Neural cell (in vitro differentiated cells): Measurements from ENCODE around the gene RPL37.
A peak's percentile ranks its signal among the peaks of the same experiment; 100 is the strongest.

Experiments used
- CTCF ChIP-seq: fragments of 450-650 bp; IDR thresholded peaks from 2 replicates; pipeline ENCODE4 v1.5.1; 2014; ENCODE audit warnings: antibody characterized with exemption, mild to moderate bottlenecking, moderate library complexity; ENCODE audit not compliant: poor library complexity, severe bottlenecking
- MXI1 ChIP-seq: fragments of 450-650 bp; conservative IDR thresholded peaks from 2 replicates; pipeline ENCODE4 v1.6.1; 2014; ENCODE audit warnings: antibody characterized with exemption, mild to moderate bottlenecking; ENCODE audit not compliant: poor library complexity, severe bottlenecking

DNA sequence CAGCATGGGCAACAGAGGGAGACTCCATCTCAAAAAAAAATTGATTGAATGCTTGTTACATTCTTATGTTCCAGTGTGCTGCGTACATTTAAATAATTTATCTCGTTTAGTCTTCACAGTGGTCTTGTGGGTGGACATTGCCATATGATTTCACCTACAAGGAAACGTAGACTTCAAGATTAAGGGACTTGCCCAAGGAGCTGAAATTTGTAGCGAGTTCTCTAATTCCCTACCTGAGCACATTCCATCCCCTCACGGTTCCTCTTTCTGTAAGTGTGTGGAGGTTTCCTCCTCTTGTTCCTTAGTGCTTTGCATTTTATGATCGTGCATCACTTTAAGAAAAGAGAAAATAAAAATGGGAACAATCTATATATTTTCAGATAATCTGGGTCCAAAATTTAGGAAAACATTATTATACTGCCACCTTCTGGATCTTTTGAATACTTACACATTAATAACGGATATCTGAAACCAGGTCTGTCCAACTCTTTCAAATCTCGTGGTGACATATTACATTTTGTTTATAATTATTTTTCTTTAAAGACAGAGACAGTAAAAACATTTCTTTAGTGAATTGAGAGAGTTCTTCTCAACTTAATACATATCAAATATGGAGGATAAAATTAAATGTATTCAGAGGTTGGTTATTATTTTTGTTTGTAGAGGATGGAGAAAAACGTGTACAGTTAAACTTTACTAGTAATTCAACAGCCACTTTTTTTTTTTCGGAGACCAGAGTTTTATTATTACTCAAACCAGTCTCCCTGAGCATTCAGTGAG lies 44.3 kb upstream of the RPL37 start:
- TF ChIP-seq CTCF = peak; percentile 74
- no peak for TF ChIP-seq MXI1
